Common myeloid progenitor, CD34-positive (primary cell): ENCODE data around the gene MBD5.

ENCODE experiments used
- CTCF ChIA-PET: fragments of 350-600 bp; sonication (Branson Sonifier 250); formaldehyde crosslinking; loops from one replicate; lab custom pipeline; 2021; ENCODE audit warnings: antibody characterized with exemption; lab: Charles Lee
- POLR2A ChIA-PET: fragments of 350-600 bp; sonication (Branson Sonifier 250); formaldehyde crosslinking; loops from one replicate; lab custom pipeline; 2021; ENCODE audit warnings: antibody characterized with exemption; lab: Charles Lee
- DNase-seq, 3 donors: peaks; one replicate each; pipeline versions ENCODE4 v3.0.0 to v3.0.0-alpha.2; 2013
- H3K27ac ChIP-seq, 2 experiments: 1 replicate in 1 of 2; 2 replicates in 1 of 2; pipeline ENCODE4 v1.7.0; 2013; ENCODE audit warnings: inconsistent platforms in 2 of 2, low read length in 2 of 2, mild to moderate bottlenecking in 2 of 2, low read depth in 1 of 2, moderate library complexity in 1 of 2; ENCODE audit not compliant: severe bottlenecking in 2 of 2, insufficient read depth in 1 of 2, poor library complexity in 1 of 2
- H3K27me3 ChIP-seq, 5 experiments: replicated peaks in 2 of 5; 1 replicate in 3 of 5; 2 replicates in 2 of 5; pipeline versions ENCODE4 v1.6.1 to v1.7.0; 2013; ENCODE audit warnings: low read length in 4 of 5, mild to moderate bottlenecking in 2 of 5, moderate library complexity in 2 of 5, inconsistent platforms in 1 of 5; ENCODE audit not compliant: insufficient read depth in 5 of 5, control insufficient read depth in 4 of 5
- H3K36me3 ChIP-seq, 4 experiments: 1 replicate in 2 of 4; 2 replicates in 2 of 4; pipeline versions ENCODE4 v1.6.1 to v1.7.0; 2013; ENCODE audit warnings: low read length in 3 of 4, control low read depth in 1 of 4, mild to moderate bottlenecking in 1 of 4; ENCODE audit not compliant: control insufficient read depth in 4 of 4, insufficient read depth in 4 of 4
- H3K4me1 ChIP-seq, 4 experiments: 1 replicate in 3 of 4; 2 replicates in 1 of 4; pipeline versions ENCODE4 v1.6.1 to v1.7.1; 2013; ENCODE audit warnings: low read length in 3 of 4, mild to moderate bottlenecking in 3 of 4, control low read depth in 1 of 4, inconsistent platforms in 1 of 4, moderate library complexity in 1 of 4; ENCODE audit not compliant: control insufficient read depth in 4 of 4, insufficient read depth in 4 of 4; ENCODE audit errors: control extremely low read depth in 1 of 4
- H3K4me3 ChIP-seq, 7 experiments: 1 replicate in 4 of 7; 2 replicates in 3 of 7; pipeline versions ENCODE4 v1.5.1 to v1.7.0; 2013; ENCODE audit warnings: mild to moderate bottlenecking in 7 of 7, low read length in 6 of 7, moderate library complexity in 6 of 7, inconsistent platforms in 2 of 7, low read depth in 2 of 7, control low read depth in 1 of 7; ENCODE audit not compliant: insufficient read depth in 4 of 7, control insufficient read depth in 1 of 7; ENCODE audit errors: extremely low read depth in 1 of 7
- H3K9me3 ChIP-seq, 5 experiments: 1 replicate in 4 of 5; 2 replicates in 1 of 5; pipeline versions ENCODE4 v1.6.1 to v1.7.1; 2013; ENCODE audit warnings: low read length in 4 of 5, mild to moderate bottlenecking in 2 of 5, inconsistent platforms in 1 of 5, low read depth in 1 of 5, moderate library complexity in 1 of 5; ENCODE audit not compliant: control insufficient read depth in 4 of 5, insufficient read depth in 2 of 5; ENCODE audit errors: control extremely low read depth in 1 of 5
- WGBS: methylation state at CpG from one replicate; pipeline ENCODE4 v1.1.5; 2013; ENCODE audit not compliant: insufficient coverage; 5-methylcytosine and 5-hydroxymethylcytosine counted together

Gene MBD5

GRCh38 chr2:148194882-148195281 is 174.0 kb downstream of the MBD5 start:
- Histone ChIP-seq H3K36me3 (no peaks in the 10 kb centered on the region), H3K27ac (no peak overlapping the region), H3K4me3 (no peak overlapping the region), H3K27me3 (no peaks in the 10 kb centered on the region), H3K9me3 (no peaks in the 10 kb centered on the region), H3K4me1 (no peaks in the 10 kb centered on the region)
- CTCF ChIA-PET, result no interaction called here
- DNase-seq, result no peak
- POLR2A ChIA-PET, result no interaction called here

- Histone ChIP-seq H3K36me3 (peaks cover 0 to 4% (median 1%) of the 10 kb centered on the region in 4 experiments), H3K27ac (no peak overlapping the region), H3K27me3 (no peaks in the 10 kb centered on the region), H3K4me3 (no peak overlapping the region), H3K9me3 (peaks cover 0 to 9% (median 6%) of the 10 kb centered on the region in 5 experiments), H3K4me1 (no peaks in the 10 kb centered on the region)
- DNase-seq, result peak; percentile 26 to 50 (median 42)
- ChIA-PET POLR2A (no interaction called here), CTCF (interaction anchor here (1.1 kb wide), 1 partner anchor 211 kb away, joined by 4 read pairs; no protein-coding TSS in a partner anchor)
- 93% methylated on average over 14 of the region's 15 CpGs for WGBS
Observed at GRCh38 chr2:148201075-148202004, 180.4 kb downstream of the MBD5 start.

GRCh38 chr2:148202237-148202636 is 181.3 kb downstream of the MBD5 start:
- no peak overlapping the region for H3K27ac ChIP-seq
- H3K27me3 ChIP-seq, result no peaks in the 10 kb centered on the region
- H3K4me3 ChIP-seq, result no peak overlapping the region
- peaks cover 0 to 4% (median 1%) of the 10 kb centered on the region in 4 experiments for H3K36me3 ChIP-seq
- no peaks in the 10 kb centered on the region for H3K4me1 ChIP-seq
- no peak for DNase-seq
- ChIA-PET CTCF (interaction anchor here (1.1 kb wide), 1 partner anchor 212 kb away, joined by 4 read pairs; no protein-coding TSS in a partner anchor), POLR2A (no interaction called here)
- H3K9me3 ChIP-seq, result peaks cover 0 to 9% (median 6%) of the 10 kb centered on the region in 5 experiments

- H3K9me3 ChIP-seq, result peaks cover 0 to 3% (median 0%) of the 10 kb centered on the region in 5 experiments
- no CpG with 5 or more reads among the region's 2 CpGs for WGBS
- no peak for DNase-seq
- no peak overlapping the region for H3K4me3 ChIP-seq
- H3K27ac ChIP-seq, result no peak overlapping the region
- CTCF ChIA-PET, result no interaction called here
- no peaks in the 10 kb centered on the region for H3K4me1 ChIP-seq
- POLR2A ChIA-PET, result no interaction called here
- no peaks in the 10 kb centered on the region for H3K27me3 ChIP-seq
- H3K36me3 ChIP-seq, result peaks cover 0 to 2% (median 0%) of the 10 kb centered on the region in 4 experiments
Observed at GRCh38 chr2:148207111-148207510, 186.2 kb downstream of the MBD5 start.

- Histone ChIP-seq H3K9me3 (peaks cover 0 to 3% (median 0%) of the 10 kb centered on the region in 5 experiments), H3K4me3 (no peak overlapping the region), H3K27ac (no peak overlapping the region), H3K27me3 (no peaks in the 10 kb centered on the region), H3K36me3 (peaks cover 0 to 2% (median 0%) of the 10 kb centered on the region in 4 experiments), H3K4me1 (no peaks in the 10 kb centered on the region)
- POLR2A ChIA-PET, result no interaction called here
- peak; percentile 2 to 55 (median 30) for DNase-seq
- CTCF ChIA-PET, result no interaction called here
- 100% methylated on average over 1 of the region's 2 CpGs for WGBS
Observed at GRCh38 chr2:148209603-148210002, 188.7 kb downstream of the MBD5 start.

GRCh38 chr2:148218326-148219075 is 197.6 kb downstream of the MBD5 start:
- no peaks in the 10 kb centered on the region for H3K4me1 ChIP-seq
- ChIA-PET POLR2A (no interaction called here), CTCF (no interaction called here)
- peaks cover 0 to 5% (median 3%) of the 10 kb centered on the region in 4 experiments for H3K36me3 ChIP-seq
- WGBS, result 96% methylated on average over 3 of the region's 5 CpGs
- no peak overlapping the region for H3K4me3 ChIP-seq
- no peak for DNase-seq
- no peak overlapping the region for H3K27ac ChIP-seq
- H3K9me3 ChIP-seq, result peaks cover 0 to 13% (median 3%) of the 10 kb centered on the region in 5 experiments
- H3K27me3 ChIP-seq, result no peaks in the 10 kb centered on the region
